B cell (primary cell): ENCODE data around the gene TSPAN18. TPM values are rescaled to one million over a fixed set of nuclear protein-coding genes. Genes with fewer than 3 reads are reported as not detected.

ENCODE experiments used
- ATAC-seq: fragments of 200-7000 bp; cut with Tn5 transposase; one replicate; pipeline ENCODE4 v1.10.0; 2021; ENCODE audit warnings: low read depth, mild to moderate bottlenecking, moderate number of reproducible peaks, moderate library complexity
- CTCF ChIA-PET: fragments of 350-600 bp; sonication (Branson Sonifier 250); formaldehyde crosslinking; loops from one replicate; lab custom pipeline; 2021; ENCODE audit warnings: antibody characterized with exemption, inconsistent platforms; lab: Charles Lee
- POLR2A ChIA-PET: fragments of 350-600 bp; sonication (Branson Sonifier 250); formaldehyde crosslinking; loops from one replicate; lab custom pipeline; 2021; ENCODE audit warnings: antibody characterized with exemption; lab: Charles Lee
- DNase-seq: peaks from one replicate; pipeline ENCODE4 v3.0.0; 2013
- H2AFZ ChIP-seq: 2 replicates; pipeline ENCODE4 v1.6.1; 2012; ENCODE audit warnings: mild to moderate bottlenecking, low read depth, low read length; ENCODE audit not compliant: insufficient read depth, poor library complexity, severe bottlenecking
- H3K27ac ChIP-seq, 2 donors: 1 replicate in 1 of 2; 2 replicates in 1 of 2; pipeline ENCODE4 v1.5.1; 2012 to 2013; ENCODE audit warnings: low read length in 2 of 2, mild to moderate bottlenecking in 2 of 2, moderate library complexity in 1 of 2
- H3K27me3 ChIP-seq, 4 experiments: fragments of 200-600 bp in 1 of 4; sonication (generic) in 1 of 4; replicated peaks in 1 of 4; 1 replicate in 2 of 4; 2 replicates in 2 of 4; pipeline versions ENCODE4 v1.6.1 to v1.7.0; 2013 to 2016; ENCODE audit warnings: low read length in 3 of 4, mild to moderate bottlenecking in 2 of 4, mixed read lengths in 1 of 4, moderate library complexity in 1 of 4; ENCODE audit not compliant: insufficient read depth in 4 of 4, control insufficient read depth in 3 of 4; ENCODE audit errors: control extremely low read depth in 1 of 4
- H3K36me3 ChIP-seq, 2 experiments: replicated peaks in 1 of 2; 1 replicate in 1 of 2; 2 replicates in 1 of 2; pipeline versions ENCODE4 v1.6.1 to v1.7.1; 2013; ENCODE audit warnings: low read length in 1 of 2; ENCODE audit not compliant: insufficient read depth in 2 of 2, control insufficient read depth in 1 of 2; ENCODE audit errors: control extremely low read depth in 1 of 2, extremely low read depth in 1 of 2
- H3K4me1 ChIP-seq, 2 donors: fragments of 200-600 bp in 1 of 2; sonication (generic) in 1 of 2; 1 replicate in 1 of 2; 2 replicates in 1 of 2; pipeline versions ENCODE4 v1.5.1 to v1.6.1; 2013 to 2017; ENCODE audit warnings: low read length in 2 of 2; ENCODE audit not compliant: control insufficient read depth in 2 of 2, insufficient read depth in 2 of 2
- H3K4me2 ChIP-seq: replicated peaks from 2 replicates; pipeline ENCODE3; 2012; ENCODE audit warnings: mild to moderate bottlenecking, low read depth, low read length; ENCODE audit not compliant: poor library complexity, severe bottlenecking
- H3K4me3 ChIP-seq, 5 experiments: fragments of 200-600 bp in 1 of 5; sonication (generic) in 1 of 5; 1 replicate in 3 of 5; 2 replicates in 2 of 5; pipeline versions ENCODE4 v1.5.1 to v1.7.0; 2011 to 2016; ENCODE audit warnings: low read length in 4 of 5, mild to moderate bottlenecking in 4 of 5, low read depth in 2 of 5, control low read depth in 1 of 5, moderate library complexity in 1 of 5; ENCODE audit not compliant: insufficient read depth in 1 of 5; ENCODE audit errors: control extremely low read depth in 1 of 5, extremely low read depth in 1 of 5
- H3K79me2 ChIP-seq: fragments of 200-600 bp; sonication (generic); one replicate; pipeline ENCODE4 v1.6.0; 2016; ENCODE audit warnings: low read length; ENCODE audit not compliant: control insufficient read depth, insufficient read depth
- H3K9ac ChIP-seq: fragments of 200-600 bp; sonication (generic); 2 replicates; pipeline ENCODE4 v1.6.1; 2017; ENCODE audit warnings: mild to moderate bottlenecking, low read length, moderate library complexity
- H3K9me3 ChIP-seq, 3 donors: one replicate each; pipeline versions ENCODE4 v1.6.1 to v1.7.1; 2013; ENCODE audit warnings: low read length in 2 of 3; ENCODE audit not compliant: control insufficient read depth in 2 of 3, insufficient read depth in 1 of 3; ENCODE audit errors: control extremely low read depth in 1 of 3
- H4K20me1 ChIP-seq: 2 replicates; pipeline ENCODE4 v1.6.0; 2012; ENCODE audit warnings: mild to moderate bottlenecking, low read length; ENCODE audit not compliant: insufficient read depth, control insufficient read depth, poor library complexity, severe bottlenecking
- H3K27ac Mint-ChIP-seq: one replicate; pipeline ENCODE4 v1.8.0; 2021; ENCODE audit warnings: mixed read lengths
- H3K27me3 Mint-ChIP-seq: one replicate; pipeline ENCODE4 v1.8.0; 2021; ENCODE audit warnings: mixed read lengths
- H3K4me1 Mint-ChIP-seq: one replicate; pipeline ENCODE4 v1.8.0; 2021; ENCODE audit warnings: mixed read lengths
- H3K4me3 Mint-ChIP-seq: one replicate; pipeline ENCODE4 v1.8.0; 2021; ENCODE audit warnings: mixed read lengths
- H3K9me3 Mint-ChIP-seq: one replicate; pipeline ENCODE4 v1.8.0; 2022; ENCODE audit warnings: mixed read lengths; ENCODE audit not compliant: insufficient read depth
- CTCF ChIP-seq: fragments of 200-600 bp; IDR thresholded peaks from one replicate; pipeline ENCODE4 v1.8.0; 2022; ENCODE audit warnings: antibody characterized with exemption, mild to moderate bottlenecking
- EZH2 ChIP-seq: IDR thresholded peaks from 2 replicates; pipeline ENCODE4 v1.6.1; 2012; ENCODE audit warnings: borderline replicate concordance, low read depth, mild to moderate bottlenecking, moderate library complexity, low read length; ENCODE audit not compliant: insufficient read depth, poor library complexity, severe bottlenecking
- WGBS: methylation state at CpG from one replicate; pipeline ENCODE4 v1.1.5; 2013; ENCODE audit warnings: missing lambda C conversion rate; ENCODE audit not compliant: insufficient coverage; 5-methylcytosine and 5-hydroxymethylcytosine counted together
- intact Hi-C: fragments of 100-400 bp; cut with micrococcal nuclease; formaldehyde crosslinking; loops from one replicate; pipeline ENCODE4 v1.10.0; 2022
- polyA plus RNA-seq: library from polyadenylated mRNA; depleted of rRNA; stranded (reverse); fragments of >200 nt; gene quantifications from 2 replicates; pipeline ENCODE4 v1.2.3, GENCODE V29; 2012
- total RNA-seq, 2 donors: library from RNA; stranded (reverse); fragments of 120-200 nt in 1 of 2; gene quantifications; 1 replicate in 1 of 2; 2 replicates in 1 of 2; pipeline versions ENCODE4 v1.2.3 to v1.2.4, GENCODE V29; 2013 to 2022

The TSPAN18 gene
- total and polyA plus RNA-seq, 2 donors (not counting 1 experiment from before 2014, with no cell fraction given), result 0.75 to 2.0 TPM

GRCh38 chr11:44787070-44787469, 60.3 kb downstream of the TSPAN18 start:
- no peak for TF ChIP-seq CTCF
- no peak for TF ChIP-seq EZH2
- 80% methylated on average over 1 of the region's 3 CpGs for WGBS
- no peaks in the 10 kb centered on the region for H3K79me2 ChIP-seq
- H3K9me3 ChIP-seq, result no peaks in the 10 kb centered on the region
- no peaks in the 10 kb centered on the region for H3K4me1 ChIP-seq
- no peak overlapping the region for H2AFZ ChIP-seq
- CTCF ChIA-PET, result interaction anchor here (0.8 kb wide), 1 partner anchor 10 kb away, joined by 3 read pairs; no protein-coding TSS in a partner anchor
- intact Hi-C loops, result no loop called here
- no peak overlapping the region for H3K27ac ChIP-seq
- H4K20me1 ChIP-seq, result no peaks in the 10 kb centered on the region
- no peak overlapping the region for H3K9ac ChIP-seq
- Mint-ChIP-seq H3K4me3 (no peak overlapping the region), H3K4me1 (no peaks in the 10 kb centered on the region), H3K27ac (no peak overlapping the region), H3K9me3 (peaks cover 2% of the 10 kb centered on the region), H3K27me3 (peaks cover 5% of the 10 kb centered on the region)
- ATAC-seq (no peak), DNase-seq (no peak)
- POLR2A ChIA-PET, result no interaction called here
- no peaks in the 10 kb centered on the region for H3K36me3 ChIP-seq
- peaks cover 0 to 4% (median 0%) of the 10 kb centered on the region in 4 experiments for H3K27me3 ChIP-seq
- H3K4me2 ChIP-seq, result no peak overlapping the region
- no peak overlapping the region for H3K4me3 ChIP-seq

GRCh38 chr11:44787981-44788380, 61.2 kb downstream of the TSPAN18 start:
- Histone ChIP-seq H3K4me3 (no peak overlapping the region), H3K27me3 (peaks cover 0 to 4% (median 0%) of the 10 kb centered on the region in 4 experiments), H3K36me3 (no peaks in the 10 kb centered on the region), H3K9me3 (no peaks in the 10 kb centered on the region), H3K9ac (no peak overlapping the region), H2AFZ (no peak overlapping the region), H3K4me1 (no peaks in the 10 kb centered on the region), H4K20me1 (no peaks in the 10 kb centered on the region), H3K4me2 (no peak overlapping the region), H3K27ac (no peak overlapping the region), H3K79me2 (no peaks in the 10 kb centered on the region)
- intact Hi-C loops, result no loop called here
- ChIA-PET POLR2A (no interaction called here), CTCF (interaction anchor here (1.5 kb wide), 1 partner anchor 12 kb away, joined by 5 read pairs; no protein-coding TSS in a partner anchor)
- H3K27me3 Mint-ChIP-seq, result peaks cover 5% of the 10 kb centered on the region
- no peaks in the 10 kb centered on the region for H3K4me1 Mint-ChIP-seq
- H3K9me3 Mint-ChIP-seq, result peaks cover 2% of the 10 kb centered on the region
- no peak for DNase-seq
- ATAC-seq, result no peak
- H3K4me3 Mint-ChIP-seq, result no peak overlapping the region
- H3K27ac Mint-ChIP-seq, result no peak overlapping the region
- WGBS, result 72% methylated on average over 6 of the region's 9 CpGs
- TF ChIP-seq EZH2 (no peak), CTCF (no peak)
